Astrocyte (in vitro differentiated cells and primary cell): Measurements from ENCODE around the gene CCNL1. TPM values are rescaled to one million over a fixed set of nuclear protein-coding genes. Genes with fewer than 3 reads are reported as not detected.

ENCODE experiments used
- DNase-seq: peaks from one replicate; pipeline ENCODE4 v3.0.0-alpha.2; 2010; ENCODE audit warnings: low read depth
- FAIRE-seq: peaks from 2 replicates; lab custom pipeline; 2011; peaks lifted over from hg19 to GRCh38; lab: Jason Lieb, UNC
- H2AFZ ChIP-seq: 2 replicates; pipeline ENCODE4 v1.6.0; 2012; ENCODE audit warnings: low read depth, low read length, inconsistent platforms
- H3K27ac ChIP-seq: 2 replicates; pipeline ENCODE4 v1.5.1; 2011; ENCODE audit warnings: low read depth, low read length, inconsistent platforms
- H3K27me3 ChIP-seq: 2 replicates; pipeline ENCODE4 v1.6.0; 2011; ENCODE audit warnings: low read length, inconsistent platforms; ENCODE audit not compliant: insufficient read depth
- H3K36me3 ChIP-seq: 2 replicates; pipeline ENCODE4 v1.5.1; 2011; ENCODE audit warnings: low read length, inconsistent platforms; ENCODE audit not compliant: insufficient read depth
- H3K4me1 ChIP-seq: 2 replicates; pipeline ENCODE4 v1.5.1; 2011; ENCODE audit warnings: low read length, inconsistent platforms; ENCODE audit not compliant: insufficient read depth
- H3K4me2 ChIP-seq: 2 replicates; pipeline ENCODE4 v1.6.0; 2012; ENCODE audit warnings: low read length, inconsistent platforms
- H3K4me3 ChIP-seq: 2 replicates; pipeline ENCODE4 v1.5.1; 2011; ENCODE audit warnings: low read depth, mild to moderate bottlenecking, low read length, inconsistent platforms; ENCODE audit not compliant: insufficient read depth
- H3K79me2 ChIP-seq: 2 replicates; pipeline ENCODE4 v1.6.0; 2012; ENCODE audit warnings: mild to moderate bottlenecking, low read length, inconsistent platforms; ENCODE audit not compliant: insufficient read depth
- H3K9ac ChIP-seq: 2 replicates; pipeline ENCODE4 v1.6.0; 2012; ENCODE audit warnings: mild to moderate bottlenecking, low read length, inconsistent platforms
- H3K9me3 ChIP-seq: 2 replicates; pipeline ENCODE4 v1.5.1; 2012; ENCODE audit warnings: low read depth, mild to moderate bottlenecking, low read length, inconsistent platforms; ENCODE audit not compliant: insufficient read depth
- H4K20me1 ChIP-seq: 2 replicates; pipeline ENCODE4 v1.6.0; 2012; ENCODE audit warnings: low read length, inconsistent platforms; ENCODE audit not compliant: insufficient read depth
- H3K27ac Mint-ChIP-seq: one replicate; pipeline ENCODE4 v1.8.0; 2021; ENCODE audit warnings: mild to moderate bottlenecking, mixed read lengths; ENCODE audit not compliant: unreplicated experiment
- H3K27me3 Mint-ChIP-seq: one replicate; pipeline ENCODE4 v1.8.0; 2021; ENCODE audit warnings: low read depth, mixed read lengths; ENCODE audit not compliant: unreplicated experiment
- H3K36me3 Mint-ChIP-seq: one replicate; pipeline ENCODE4 v1.8.0; 2021; ENCODE audit warnings: low read depth, mixed read lengths; ENCODE audit not compliant: unreplicated experiment
- H3K4me1 Mint-ChIP-seq: one replicate; pipeline ENCODE4 v1.8.0; 2021; ENCODE audit warnings: low read depth, mixed read lengths; ENCODE audit not compliant: unreplicated experiment
- H3K4me3 Mint-ChIP-seq: one replicate; pipeline ENCODE4 v1.8.0; 2021; ENCODE audit warnings: mild to moderate bottlenecking, moderate library complexity, mixed read lengths; ENCODE audit not compliant: unreplicated experiment
- H3K9me3 Mint-ChIP-seq: one replicate; pipeline ENCODE4 v1.8.0; 2021; ENCODE audit warnings: mild to moderate bottlenecking, mixed read lengths; ENCODE audit not compliant: unreplicated experiment
- EZH2 ChIP-seq: IDR thresholded peaks from 2 replicates; pipeline ENCODE4 v1.6.1; 2012; ENCODE audit warnings: mild to moderate bottlenecking, low read length, inconsistent platforms; ENCODE audit not compliant: insufficient read depth
- total RNA-seq: library from RNA; stranded (reverse); gene quantifications from 2 replicates; pipeline ENCODE4 v1.2.1, GENCODE V29; 2021
- TF ChIP-seq, protein P1 (sequence below): IDR thresholded peaks from 2 replicates; pipeline ENCODE4 v1.5.1; 2011; ENCODE audit warnings: low read depth, mild to moderate bottlenecking, inconsistent platforms, low read length, moderate library complexity; ENCODE audit not compliant: insufficient read depth

CCNL1 gene
- total RNA-seq, 1 donor from 2014 or later: 66.8 TPM

DNA sequence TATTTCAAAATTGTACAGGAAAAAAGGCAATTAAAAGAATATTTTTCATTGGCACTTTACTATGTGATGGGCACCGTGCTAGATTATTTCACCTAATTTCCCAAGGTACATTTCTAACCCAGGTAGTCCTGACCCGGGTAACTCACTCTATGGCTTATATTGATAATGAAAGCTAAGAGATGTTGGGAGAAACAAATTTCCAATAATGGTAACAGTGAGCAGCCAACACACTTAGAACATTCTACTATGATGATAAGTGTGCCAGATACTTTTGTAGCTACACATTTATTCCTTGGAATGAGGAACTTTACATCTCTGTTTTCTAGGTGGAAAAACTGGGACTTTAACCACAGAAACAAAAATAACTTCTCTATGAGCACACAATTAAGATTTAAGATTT lies 7.5 kb downstream of the CCNL1 start:
- no peaks in the 10 kb centered on the region for H3K9me3 Mint-ChIP-seq
- no peak overlapping the region for H3K27ac Mint-ChIP-seq
- FAIRE-seq: no peak
- peaks cover 97% of the 10 kb centered on the region for H3K36me3 ChIP-seq
- no peak overlapping the region for H2AFZ ChIP-seq
- DNase-seq: no peak
- no peak overlapping the region for H3K9ac ChIP-seq
- no peak overlapping the region for H3K4me2 ChIP-seq
- no peak overlapping the region for H3K27ac ChIP-seq
- peaks cover 10% of the 10 kb centered on the region for H3K36me3 Mint-ChIP-seq
- TF ChIP-seq, protein P1, sequence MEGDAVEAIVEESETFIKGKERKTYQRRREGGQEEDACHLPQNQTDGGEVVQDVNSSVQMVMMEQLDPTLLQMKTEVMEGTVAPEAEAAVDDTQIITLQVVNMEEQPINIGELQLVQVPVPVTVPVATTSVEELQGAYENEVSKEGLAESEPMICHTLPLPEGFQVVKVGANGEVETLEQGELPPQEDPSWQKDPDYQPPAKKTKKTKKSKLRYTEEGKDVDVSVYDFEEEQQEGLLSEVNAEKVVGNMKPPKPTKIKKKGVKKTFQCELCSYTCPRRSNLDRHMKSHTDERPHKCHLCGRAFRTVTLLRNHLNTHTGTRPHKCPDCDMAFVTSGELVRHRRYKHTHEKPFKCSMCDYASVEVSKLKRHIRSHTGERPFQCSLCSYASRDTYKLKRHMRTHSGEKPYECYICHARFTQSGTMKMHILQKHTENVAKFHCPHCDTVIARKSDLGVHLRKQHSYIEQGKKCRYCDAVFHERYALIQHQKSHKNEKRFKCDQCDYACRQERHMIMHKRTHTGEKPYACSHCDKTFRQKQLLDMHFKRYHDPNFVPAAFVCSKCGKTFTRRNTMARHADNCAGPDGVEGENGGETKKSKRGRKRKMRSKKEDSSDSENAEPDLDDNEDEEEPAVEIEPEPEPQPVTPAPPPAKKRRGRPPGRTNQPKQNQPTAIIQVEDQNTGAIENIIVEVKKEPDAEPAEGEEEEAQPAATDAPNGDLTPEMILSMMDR: no peak
- TF ChIP-seq EZH2: no peak
- H3K4me3 ChIP-seq: no peak overlapping the region
- H3K4me3 Mint-ChIP-seq: no peak overlapping the region
- H3K9me3 ChIP-seq: no peaks in the 10 kb centered on the region
- H3K79me2 ChIP-seq: peaks cover 59% of the 10 kb centered on the region
- no peaks in the 10 kb centered on the region for H3K27me3 Mint-ChIP-seq
- H3K27me3 ChIP-seq: no peaks in the 10 kb centered on the region
- H4K20me1 ChIP-seq: peaks cover 93% of the 10 kb centered on the region
- H3K4me1 Mint-ChIP-seq: peaks cover 24% of the 10 kb centered on the region
- peaks cover 27% of the 10 kb centered on the region for H3K4me1 ChIP-seq

DNA sequence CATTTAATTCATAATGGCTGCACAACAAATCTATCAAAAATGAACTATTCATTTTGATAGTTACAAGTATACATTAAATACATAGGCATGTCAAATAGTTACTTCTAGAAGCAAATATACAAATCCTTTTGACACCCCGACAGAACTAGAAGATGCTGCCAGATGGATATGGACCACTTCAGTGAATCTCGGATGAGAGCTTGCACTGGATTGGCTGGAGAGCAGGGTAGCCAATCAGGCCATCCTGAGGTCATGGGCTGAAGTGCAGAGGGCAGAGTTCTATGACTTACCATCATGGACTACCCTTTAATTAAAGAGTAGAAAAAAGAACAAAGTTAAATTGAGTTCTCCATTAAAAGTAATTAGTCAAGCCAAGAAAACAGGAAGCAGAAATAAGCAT lies 8.3 kb downstream of the CCNL1 start:
- no peak for FAIRE-seq

DNA sequence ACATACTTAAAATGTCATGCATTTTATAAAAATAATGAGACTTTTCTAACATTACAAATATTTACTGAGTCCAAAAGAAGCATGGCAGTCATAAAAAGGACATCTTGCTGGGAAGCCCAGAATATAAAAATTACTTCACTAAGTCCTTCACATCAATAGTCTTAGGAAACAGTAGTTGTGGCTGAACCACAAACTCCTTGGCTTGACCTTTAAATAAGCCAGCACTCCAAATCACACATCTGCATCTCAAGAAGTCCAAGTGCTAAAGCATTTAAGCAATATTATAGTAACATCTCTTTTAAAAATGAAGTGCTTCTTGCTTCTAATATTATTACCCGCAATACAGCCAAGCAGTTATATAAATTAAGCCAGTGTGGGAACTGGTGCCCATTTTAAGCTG lies 8.8 kb downstream of the CCNL1 start:
- Histone ChIP-seq H3K9me3 (no peaks in the 10 kb centered on the region), H3K36me3 (peaks cover 98% of the 10 kb centered on the region), H2AFZ (no peak overlapping the region), H3K27ac (no peak overlapping the region), H4K20me1 (peaks cover 86% of the 10 kb centered on the region), H3K79me2 (peaks cover 46% of the 10 kb centered on the region), H3K4me3 (no peak overlapping the region), H3K9ac (no peak overlapping the region), H3K4me1 (peaks cover 14% of the 10 kb centered on the region), H3K27me3 (no peaks in the 10 kb centered on the region), H3K4me2 (no peak overlapping the region)
- Mint-ChIP-seq H3K27me3 (no peaks in the 10 kb centered on the region), H3K27ac (no peak overlapping the region), H3K4me1 (peaks cover 26% of the 10 kb centered on the region), H3K36me3 (peaks cover 11% of the 10 kb centered on the region), H3K9me3 (no peaks in the 10 kb centered on the region), H3K4me3 (no peak overlapping the region)
- no peak for TF ChIP-seq EZH2
- TF ChIP-seq, protein P1: no peak
- no peak for FAIRE-seq
- DNase-seq: no peak

More for the DNA sequence above, 8.3 kb downstream of the CCNL1 start:
- no peak overlapping the region for H2AFZ ChIP-seq
- peaks cover 19% of the 10 kb centered on the region for H3K4me1 ChIP-seq
- H3K27ac Mint-ChIP-seq: no peak overlapping the region
- no peaks in the 10 kb centered on the region for H3K9me3 Mint-ChIP-seq
- peaks cover 98% of the 10 kb centered on the region for H3K36me3 ChIP-seq
- DNase-seq: no peak
- H3K27ac ChIP-seq: no peak overlapping the region
- H3K36me3 Mint-ChIP-seq: peaks cover 13% of the 10 kb centered on the region
- H3K4me3 ChIP-seq: no peak overlapping the region
- H3K9ac ChIP-seq: no peak overlapping the region
- H3K27me3 ChIP-seq: no peaks in the 10 kb centered on the region
- peaks cover 28% of the 10 kb centered on the region for H3K4me1 Mint-ChIP-seq
- H3K4me3 Mint-ChIP-seq: peak overlapping the region; percentile 45
- no peaks in the 10 kb centered on the region for H3K9me3 ChIP-seq
- H3K27me3 Mint-ChIP-seq: no peaks in the 10 kb centered on the region
- no peak overlapping the region for H3K4me2 ChIP-seq
- peaks cover 91% of the 10 kb centered on the region for H4K20me1 ChIP-seq
- TF ChIP-seq EZH2: no peak
- TF ChIP-seq, protein P1: no peak
- peaks cover 51% of the 10 kb centered on the region for H3K79me2 ChIP-seq
